GM12872 (cell line): Measurements from ENCODE around the gene COPS6.

Experiments used
- TF ChIP-seq, protein P1 (sequence below): IDR thresholded peaks from 3 replicates; pipeline ENCODE4 v1.5.1; 2011; ENCODE audit warnings: low read depth, mild to moderate bottlenecking, low read length, moderate library complexity; ENCODE audit not compliant: insufficient read depth

COPS6 gene

DNA sequence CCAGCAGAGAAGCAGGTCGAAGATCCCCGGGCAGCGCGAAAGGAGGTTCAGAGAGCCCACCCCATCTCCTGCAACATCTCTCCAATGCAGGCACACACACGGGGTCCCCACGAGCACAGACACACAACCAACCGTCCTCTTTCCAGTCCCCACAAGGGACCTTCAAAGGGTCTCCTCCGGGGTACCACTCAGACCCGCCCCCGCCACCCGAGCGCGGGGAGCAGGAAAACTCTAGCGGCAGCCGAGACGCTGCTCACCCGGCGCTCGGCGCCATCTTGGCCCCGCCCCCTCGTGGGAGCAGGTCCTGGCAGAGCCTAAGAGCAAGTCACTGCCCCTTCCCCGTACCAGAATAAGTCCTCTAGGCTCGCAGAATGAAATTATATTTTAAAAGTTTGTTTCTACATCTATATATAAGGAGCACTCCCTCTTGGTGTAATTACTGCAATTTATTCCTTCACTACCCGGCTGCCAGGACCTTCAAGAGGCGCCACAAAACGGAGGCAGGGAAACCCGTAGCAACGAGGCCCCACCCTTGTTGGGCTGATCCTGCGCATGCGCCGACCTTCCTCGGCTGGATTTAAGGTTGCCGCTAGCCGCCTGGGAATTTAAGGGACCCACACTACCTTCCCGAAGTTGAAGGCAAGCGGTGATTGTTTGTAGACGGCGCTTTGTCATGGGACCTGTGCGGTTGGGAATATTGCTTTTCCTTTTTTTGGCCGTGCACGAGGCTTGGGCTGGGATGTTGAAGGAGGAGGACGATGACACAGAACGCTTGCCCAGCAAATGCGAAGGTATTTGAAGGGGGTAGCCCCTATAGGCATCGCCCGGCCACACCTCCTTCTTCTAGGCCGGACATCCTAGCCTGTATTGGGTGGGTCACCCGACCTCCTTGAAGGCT lies 30.6 kb downstream of the COPS6 start, which contains the start of the genes CNPY4 and TAF6:
Gene CNPY4, plus strand, starts transcription at position 563 of the 898 bp plus-strand sequence. Its CDS starts 111 bp downstream, at position 674.
Gene TAF6, minus strand, starts transcription at position 287 of the 898 bp plus-strand sequence. CDS start 5,149 bp downstream, outside the sequence.
- TF ChIP-seq, protein P1, sequence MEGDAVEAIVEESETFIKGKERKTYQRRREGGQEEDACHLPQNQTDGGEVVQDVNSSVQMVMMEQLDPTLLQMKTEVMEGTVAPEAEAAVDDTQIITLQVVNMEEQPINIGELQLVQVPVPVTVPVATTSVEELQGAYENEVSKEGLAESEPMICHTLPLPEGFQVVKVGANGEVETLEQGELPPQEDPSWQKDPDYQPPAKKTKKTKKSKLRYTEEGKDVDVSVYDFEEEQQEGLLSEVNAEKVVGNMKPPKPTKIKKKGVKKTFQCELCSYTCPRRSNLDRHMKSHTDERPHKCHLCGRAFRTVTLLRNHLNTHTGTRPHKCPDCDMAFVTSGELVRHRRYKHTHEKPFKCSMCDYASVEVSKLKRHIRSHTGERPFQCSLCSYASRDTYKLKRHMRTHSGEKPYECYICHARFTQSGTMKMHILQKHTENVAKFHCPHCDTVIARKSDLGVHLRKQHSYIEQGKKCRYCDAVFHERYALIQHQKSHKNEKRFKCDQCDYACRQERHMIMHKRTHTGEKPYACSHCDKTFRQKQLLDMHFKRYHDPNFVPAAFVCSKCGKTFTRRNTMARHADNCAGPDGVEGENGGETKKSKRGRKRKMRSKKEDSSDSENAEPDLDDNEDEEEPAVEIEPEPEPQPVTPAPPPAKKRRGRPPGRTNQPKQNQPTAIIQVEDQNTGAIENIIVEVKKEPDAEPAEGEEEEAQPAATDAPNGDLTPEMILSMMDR = no peak

DNA sequence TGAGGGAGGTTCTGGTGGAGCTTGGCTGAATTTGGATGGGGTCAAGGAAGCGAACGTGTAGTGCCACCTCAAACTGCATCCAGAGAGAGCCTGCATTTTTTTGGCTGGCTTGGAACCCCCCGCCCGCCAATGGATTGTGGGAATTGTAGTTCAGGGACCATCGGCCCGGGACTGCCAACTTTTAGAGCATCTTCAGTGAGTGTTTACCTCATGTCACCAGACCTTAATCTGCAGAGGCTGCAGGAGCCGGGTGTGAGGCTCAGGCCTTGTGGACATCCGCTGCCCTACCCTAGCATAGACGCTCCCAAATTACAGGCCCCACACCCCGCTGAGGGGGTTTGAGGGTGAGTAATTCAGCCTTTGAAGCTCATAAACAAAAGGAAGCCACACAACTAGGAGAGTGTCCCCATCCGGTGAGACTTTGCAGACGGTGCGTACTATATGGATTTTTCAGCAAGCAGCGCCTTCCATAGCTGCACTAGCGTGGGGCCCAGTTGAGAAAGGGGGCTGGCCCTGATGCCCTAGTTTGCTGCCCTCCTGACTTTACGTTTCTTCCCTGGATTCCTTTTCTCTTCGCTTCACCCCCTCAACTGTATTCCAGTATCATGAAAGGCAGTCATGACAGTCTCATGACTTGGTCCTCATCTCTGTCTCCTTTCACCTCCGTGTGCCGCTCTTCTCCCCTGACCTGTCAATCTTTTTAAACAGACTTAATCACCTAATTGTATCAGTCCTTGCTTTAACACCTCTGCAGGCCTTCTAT lies 31.4 kb downstream of the COPS6 start:
- TF ChIP-seq, protein P1 = no peak

DNA sequence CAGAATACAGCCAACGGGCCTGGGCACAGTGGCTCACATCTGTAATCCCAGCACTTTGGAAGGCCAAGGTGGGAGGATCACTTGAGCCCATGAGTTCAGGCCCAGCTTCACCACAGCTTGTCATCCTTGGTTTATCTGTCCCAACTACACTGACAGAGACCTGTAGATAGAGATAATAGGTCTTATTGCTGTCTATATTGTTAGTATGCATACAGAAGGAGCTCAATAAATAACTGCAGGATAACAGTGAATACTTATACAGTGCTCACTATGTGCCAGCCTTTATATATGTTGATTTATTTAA lies 31.9 kb downstream of the COPS6 start:
- TF ChIP-seq, protein P1 = no peak

DNA sequence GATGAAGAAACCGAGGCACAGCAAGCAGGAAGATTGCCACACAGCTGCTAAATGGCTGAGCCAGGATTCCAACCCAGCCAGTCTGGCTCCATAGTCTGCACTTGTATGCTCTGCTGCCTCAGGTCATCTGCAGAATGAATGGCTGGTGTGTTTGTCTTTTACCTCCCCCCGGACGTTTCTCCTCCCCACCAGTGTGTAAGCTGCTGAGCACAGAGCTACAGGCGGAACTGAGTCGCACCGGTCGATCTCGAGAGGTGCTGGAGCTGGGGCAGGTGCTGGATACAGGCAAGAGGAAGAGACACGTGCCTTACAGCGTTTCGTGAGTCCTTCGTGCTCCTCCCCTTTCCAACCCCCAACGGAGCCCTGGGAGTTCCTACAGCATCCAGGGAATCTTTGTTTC lies 33.3 kb downstream of the COPS6 start:
- TF ChIP-seq, protein P1 = no peak

DNA sequence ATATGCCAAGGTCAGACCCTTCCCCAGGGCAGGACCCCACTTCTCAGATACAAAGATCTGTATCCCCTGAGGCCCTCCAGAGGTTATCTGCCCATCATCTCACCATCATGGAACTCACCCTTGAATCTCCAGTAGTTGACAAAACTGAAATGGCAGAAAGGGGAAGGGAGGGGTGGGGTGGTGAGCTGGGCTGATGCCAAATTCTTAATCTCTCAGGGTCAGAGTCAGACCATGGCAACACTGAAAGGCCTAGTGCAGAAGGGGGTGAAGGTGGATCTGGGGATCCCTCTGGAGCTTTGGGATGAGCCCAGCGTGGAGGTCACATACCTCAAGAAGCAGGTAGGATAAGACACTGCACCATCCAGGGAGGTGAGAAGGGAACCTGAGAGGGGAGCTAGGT lies 33.8 kb downstream of the COPS6 start:
- TF ChIP-seq, protein P1 = no peak

DNA sequence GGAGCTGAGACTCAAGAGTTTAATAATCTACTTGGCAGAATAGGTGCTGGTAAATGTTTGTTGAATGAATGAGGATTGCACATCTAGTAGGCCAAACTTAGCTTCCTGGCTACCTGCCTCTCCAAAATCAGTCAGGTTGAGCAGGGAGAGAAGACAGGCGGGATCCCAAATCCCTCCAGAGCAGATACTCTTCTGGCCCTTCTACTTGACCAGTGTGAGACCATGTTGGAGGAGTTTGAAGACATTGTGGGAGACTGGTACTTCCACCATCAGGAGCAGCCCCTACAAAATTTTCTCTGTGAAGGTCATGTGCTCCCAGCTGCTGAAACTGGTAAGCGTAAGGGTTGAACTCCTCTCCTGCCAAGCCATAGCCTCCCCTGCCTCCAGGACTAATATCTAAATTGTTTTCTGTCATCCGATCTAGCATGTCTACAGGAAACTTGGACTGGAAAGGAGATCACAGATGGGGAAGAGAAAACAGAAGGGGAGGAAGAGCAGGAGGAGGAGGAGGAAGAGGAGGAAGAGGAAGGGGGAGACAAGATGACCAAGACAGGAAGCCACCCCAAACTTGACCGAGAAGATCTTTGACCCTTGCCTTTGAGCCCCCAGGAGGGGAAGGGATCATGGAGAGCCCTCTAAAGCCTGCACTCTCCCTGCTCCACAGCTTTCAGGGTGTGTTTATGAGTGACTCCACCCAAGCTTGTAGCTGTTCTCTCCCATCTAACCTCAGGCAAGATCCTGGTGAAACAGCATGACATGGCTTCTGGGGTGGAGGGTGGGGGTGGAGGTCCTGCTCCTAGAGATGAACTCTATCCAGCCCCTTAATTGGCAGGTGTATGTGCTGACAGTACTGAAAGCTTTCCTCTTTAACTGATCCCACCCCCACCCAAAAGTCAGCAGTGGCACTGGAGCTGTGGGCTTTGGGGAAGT lies 35.8 kb downstream of the COPS6 start:
- TF ChIP-seq, protein P1 = no peak
